KMS-11 (cell line): ENCODE data around the gene GPLD1.
"Not testable (repeated sequence)": the region's sequence is repeated elsewhere in the genome, so short reads cannot be mapped to it uniquely, and the experiment has no call there.

Experiments used
- H2AFZ ChIP-seq: fragments of 200-600 bp; sonication (generic); 2 replicates; pipeline ENCODE4 v1.6.1; 2016; ENCODE audit warnings: antibody characterized with exemption, mixed run types, low read depth
- H3K27ac ChIP-seq: fragments of 200-600 bp; sonication (generic); 2 replicates; pipeline ENCODE4 v1.6.1; 2016; ENCODE audit warnings: mild to moderate bottlenecking, mixed run types
- H3K27me3 ChIP-seq: fragments of 200-600 bp; sonication (generic); 2 replicates; pipeline ENCODE4 v1.6.1; 2017; ENCODE audit warnings: mild to moderate bottlenecking, low read depth, mixed run types, moderate library complexity; ENCODE audit not compliant: insufficient read depth
- H3K36me3 ChIP-seq: fragments of 200-600 bp; sonication (generic); 2 replicates; pipeline ENCODE4 v1.6.1; 2017; ENCODE audit warnings: mild to moderate bottlenecking, mixed run types; ENCODE audit not compliant: insufficient read depth
- H3K4me1 ChIP-seq: fragments of 200-600 bp; sonication (generic); 2 replicates; pipeline ENCODE4 v1.6.1; 2016; ENCODE audit warnings: mild to moderate bottlenecking, low read depth, mixed run types; ENCODE audit not compliant: poor library complexity, severe bottlenecking
- H3K4me2 ChIP-seq: fragments of 200-600 bp; sonication (generic); 2 replicates; pipeline ENCODE4 v1.7.0; 2016; ENCODE audit warnings: mild to moderate bottlenecking, mixed run types
- H3K4me3 ChIP-seq: fragments of 200-600 bp; sonication (generic); IDR thresholded peaks from 2 replicates; pipeline ENCODE4 v1.6.1; 2017; ENCODE audit warnings: low read depth, low read length, mixed read lengths; ENCODE audit not compliant: insufficient read depth
- H3K79me2 ChIP-seq: fragments of 200-600 bp; sonication (generic); 2 replicates; pipeline ENCODE4 v1.6.1; 2016; ENCODE audit warnings: low read depth, mixed run types; ENCODE audit not compliant: insufficient read depth
- H3K9ac ChIP-seq: fragments of 200-600 bp; sonication (generic); 2 replicates; pipeline ENCODE4 v1.6.1; 2016; ENCODE audit warnings: mild to moderate bottlenecking, mixed run types
- H4K20me1 ChIP-seq: fragments of 200-600 bp; sonication (generic); 2 replicates; pipeline ENCODE4 v1.6.1; 2016; ENCODE audit warnings: mild to moderate bottlenecking, mixed run types; ENCODE audit not compliant: insufficient read depth
- TF ChIP-seq, protein P1 (sequence below): fragments of 200-600 bp; sonication (generic); conservative IDR thresholded peaks from 2 replicates; pipeline ENCODE4 v1.6.1; 2017; ENCODE audit warnings: low read depth, mild to moderate bottlenecking, antibody characterized with exemption, low read length, moderate library complexity, mixed read lengths

The GPLD1 gene

DNA sequence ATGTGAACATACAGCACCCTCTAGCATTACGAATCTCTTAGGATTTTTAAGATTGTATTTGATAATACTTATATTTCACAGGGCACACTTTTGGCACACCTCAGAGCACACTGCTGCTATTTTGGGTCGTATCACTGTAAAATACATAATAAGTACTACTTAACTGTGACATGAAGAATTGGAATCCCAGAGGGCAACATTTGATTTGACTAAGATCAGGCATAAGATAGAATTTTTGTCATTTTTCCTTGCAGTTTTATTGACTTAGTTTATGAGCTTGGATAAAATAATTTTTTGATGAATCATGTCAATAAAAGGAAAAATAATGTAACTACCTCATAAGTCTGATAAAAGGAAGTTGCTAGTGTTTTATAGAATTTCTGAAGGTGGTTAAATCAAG, 64.3 kb downstream of the GPLD1 start:
- Histone ChIP-seq H3K4me1 (no peaks in the 10 kb centered on the region), H3K9ac (no peak overlapping the region), H3K27ac (no peak overlapping the region), H3K36me3 (no peaks in the 10 kb centered on the region; the same call in 1 of the 2 replicates), H3K4me3 (no peak overlapping the region), H2AFZ (no peak overlapping the region), H3K27me3 (no peaks in the 10 kb centered on the region), H3K79me2 (no peaks in the 10 kb centered on the region), H4K20me1 (no peaks in the 10 kb centered on the region), H3K4me2 (no peak overlapping the region)
- TF ChIP-seq, protein P1, sequence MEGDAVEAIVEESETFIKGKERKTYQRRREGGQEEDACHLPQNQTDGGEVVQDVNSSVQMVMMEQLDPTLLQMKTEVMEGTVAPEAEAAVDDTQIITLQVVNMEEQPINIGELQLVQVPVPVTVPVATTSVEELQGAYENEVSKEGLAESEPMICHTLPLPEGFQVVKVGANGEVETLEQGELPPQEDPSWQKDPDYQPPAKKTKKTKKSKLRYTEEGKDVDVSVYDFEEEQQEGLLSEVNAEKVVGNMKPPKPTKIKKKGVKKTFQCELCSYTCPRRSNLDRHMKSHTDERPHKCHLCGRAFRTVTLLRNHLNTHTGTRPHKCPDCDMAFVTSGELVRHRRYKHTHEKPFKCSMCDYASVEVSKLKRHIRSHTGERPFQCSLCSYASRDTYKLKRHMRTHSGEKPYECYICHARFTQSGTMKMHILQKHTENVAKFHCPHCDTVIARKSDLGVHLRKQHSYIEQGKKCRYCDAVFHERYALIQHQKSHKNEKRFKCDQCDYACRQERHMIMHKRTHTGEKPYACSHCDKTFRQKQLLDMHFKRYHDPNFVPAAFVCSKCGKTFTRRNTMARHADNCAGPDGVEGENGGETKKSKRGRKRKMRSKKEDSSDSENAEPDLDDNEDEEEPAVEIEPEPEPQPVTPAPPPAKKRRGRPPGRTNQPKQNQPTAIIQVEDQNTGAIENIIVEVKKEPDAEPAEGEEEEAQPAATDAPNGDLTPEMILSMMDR = no peak

DNA sequence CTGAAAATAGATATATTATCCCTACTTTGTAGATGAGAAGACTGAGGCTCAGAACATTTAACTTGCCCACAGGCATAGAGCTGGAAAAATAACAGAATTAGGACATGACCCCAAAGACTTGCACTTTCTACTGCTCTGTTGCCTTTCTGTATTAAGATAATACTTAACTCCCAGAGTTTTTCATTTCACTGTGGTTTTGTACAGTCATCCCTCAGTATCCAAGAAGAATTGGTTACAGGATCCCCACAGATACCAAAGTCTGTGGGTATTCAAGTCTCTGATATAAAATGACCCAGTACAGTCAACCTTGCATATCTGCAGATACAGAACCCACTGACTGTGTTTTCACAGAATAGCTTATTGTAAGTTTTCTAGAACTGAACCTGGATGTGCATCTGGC, 69.9 kb downstream of the GPLD1 start:
- TF ChIP-seq, protein P1 = no peak
- Histone ChIP-seq H3K4me1 (no peaks in the 10 kb centered on the region), H3K36me3 (peaks cover 9% of the 10 kb centered on the region; the same call in 1 of the 2 replicates), H4K20me1 (no peaks in the 10 kb centered on the region), H3K27ac (no peak overlapping the region), H2AFZ (no peak overlapping the region), H3K9ac (no peak overlapping the region), H3K79me2 (no peaks in the 10 kb centered on the region), H3K4me2 (no peak overlapping the region), H3K4me3 (no peak overlapping the region), H3K27me3 (no peaks in the 10 kb centered on the region)

DNA sequence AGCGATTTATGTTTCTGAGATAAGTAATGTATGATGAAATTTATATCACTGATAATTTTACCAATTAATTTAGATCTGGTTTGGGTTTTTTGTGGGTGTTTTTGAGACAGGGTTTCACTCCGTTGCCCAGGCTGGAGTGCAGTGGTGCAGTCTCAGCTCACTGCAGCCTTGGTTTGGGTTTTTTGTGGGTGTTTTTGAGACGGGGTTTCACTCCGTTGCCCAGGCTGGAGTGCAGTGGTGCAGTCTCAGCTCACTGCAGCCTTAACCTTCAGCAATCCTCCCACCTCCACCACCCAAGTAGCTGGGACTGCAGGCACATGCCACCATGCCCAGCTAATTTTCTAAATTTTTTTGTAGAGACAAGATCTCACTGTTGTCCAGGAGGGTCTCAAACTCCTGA, 73.6 kb downstream of the GPLD1 start:
- no peak overlapping the region for H3K4me2 ChIP-seq
- no peaks in the 10 kb centered on the region for H3K27me3 ChIP-seq
- H3K4me1 ChIP-seq = peaks cover 3% of the 10 kb centered on the region
- no peak overlapping the region for H3K27ac ChIP-seq
- H3K36me3 ChIP-seq = peaks cover 9% of the 10 kb centered on the region; the same call in 1 of the 2 replicates
- TF ChIP-seq, protein P1 = no peak
- H3K79me2 ChIP-seq = no peaks in the 10 kb centered on the region
- H3K4me3 ChIP-seq = no peak overlapping the region
- no peak overlapping the region for H2AFZ ChIP-seq
- no peak overlapping the region for H3K9ac ChIP-seq
- H4K20me1 ChIP-seq = no peaks in the 10 kb centered on the region

DNA sequence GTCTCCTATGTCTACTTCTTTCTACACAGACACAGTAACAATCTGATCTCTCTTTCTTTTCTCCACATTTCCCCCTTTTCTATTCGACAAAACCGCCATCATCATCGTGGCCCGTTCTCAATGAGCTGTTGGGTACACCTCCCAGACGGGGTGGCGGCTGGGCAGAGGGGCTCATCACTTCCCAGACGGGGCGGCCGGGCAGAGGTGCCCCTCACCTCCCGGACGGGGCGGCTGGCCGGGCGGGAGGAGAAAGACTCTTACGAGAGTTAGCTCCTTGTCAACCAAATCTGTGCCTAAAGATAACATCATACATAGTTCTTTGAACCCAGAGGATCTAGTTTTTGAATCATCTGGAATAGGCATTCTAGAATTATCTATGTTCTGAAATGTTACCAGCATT, 74.8 kb downstream of the GPLD1 start:
- not testable (repeated sequence) for H3K36me3 ChIP-seq, H3K4me3 ChIP-seq, H3K4me2 ChIP-seq, H2AFZ ChIP-seq, H3K9ac ChIP-seq, H3K27ac ChIP-seq, H3K4me1 ChIP-seq, H3K79me2 ChIP-seq, H3K27me3 ChIP-seq, H4K20me1 ChIP-seq

DNA sequence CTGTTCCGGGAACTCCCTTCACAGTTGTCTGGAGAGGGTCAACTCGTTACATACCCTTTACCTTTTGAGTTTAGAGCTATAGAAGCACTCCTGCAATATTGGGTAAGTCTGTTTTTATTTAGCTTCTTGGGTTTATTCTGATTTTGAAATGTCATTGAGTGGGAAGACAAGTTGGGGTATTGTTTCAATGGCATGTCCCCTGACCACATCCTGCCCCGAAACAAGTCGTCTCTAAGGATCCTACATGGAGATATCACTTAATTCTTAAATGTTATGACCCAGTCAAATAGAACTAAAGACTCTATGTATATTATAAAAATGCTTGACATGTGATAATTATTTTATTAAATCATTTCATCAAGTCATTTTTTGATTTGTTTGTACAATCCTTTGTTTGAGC, 77.1 kb downstream of the GPLD1 start:
- H3K9ac ChIP-seq = no peak overlapping the region
- H2AFZ ChIP-seq = no peak overlapping the region
- no peaks in the 10 kb centered on the region for H3K27me3 ChIP-seq
- TF ChIP-seq, protein P1 = no peak
- no peak overlapping the region for H3K4me3 ChIP-seq
- peaks cover 6% of the 10 kb centered on the region; the same call in 1 of the 2 replicates for H4K20me1 ChIP-seq
- peaks cover 28% of the 10 kb centered on the region for H3K4me1 ChIP-seq
- H3K27ac ChIP-seq = no peak overlapping the region
- no peaks in the 10 kb centered on the region for H3K79me2 ChIP-seq
- no peak overlapping the region for H3K4me2 ChIP-seq
- H3K36me3 ChIP-seq = peaks cover 13% of the 10 kb centered on the region; the same call in 1 of the 2 replicates
